ENCODE data around the gene DHX30.

DNA sequence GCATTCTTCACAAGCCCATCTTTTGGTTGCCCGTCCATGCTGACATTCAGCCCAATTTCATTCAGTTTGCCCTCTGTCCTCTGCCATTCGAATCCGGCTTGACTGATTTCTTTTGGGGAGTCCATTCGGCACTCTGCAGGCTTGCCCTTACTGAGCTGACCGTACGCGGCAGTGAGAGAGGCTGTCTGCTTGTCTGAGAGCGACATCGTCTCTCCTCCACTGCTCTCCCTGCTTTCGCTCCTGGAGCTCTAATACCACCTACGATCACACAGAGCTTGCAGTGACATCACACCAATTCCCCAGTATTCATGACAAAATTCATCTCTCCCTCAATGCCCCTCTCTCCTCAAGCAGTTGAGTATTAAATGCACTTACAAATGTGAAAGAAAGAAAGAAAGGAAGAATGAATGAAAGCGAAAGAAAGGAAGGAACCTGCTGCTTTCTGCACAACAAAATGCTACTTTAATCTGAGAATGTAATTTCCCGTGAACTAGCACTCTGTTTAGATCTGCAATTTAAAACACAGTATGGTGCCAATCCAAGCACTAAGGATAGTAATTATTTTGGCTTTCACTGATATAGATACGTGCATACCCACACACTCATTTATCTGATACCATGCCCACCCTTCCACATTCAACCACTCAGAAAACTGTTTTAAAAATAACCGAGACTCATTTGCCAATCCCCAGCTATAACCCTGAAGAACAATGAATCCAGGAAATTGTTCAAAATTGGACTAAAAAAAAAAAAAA lies 89.5 kb downstream of the DHX30 start:
- TF ChIP-seq, protein P1, sequence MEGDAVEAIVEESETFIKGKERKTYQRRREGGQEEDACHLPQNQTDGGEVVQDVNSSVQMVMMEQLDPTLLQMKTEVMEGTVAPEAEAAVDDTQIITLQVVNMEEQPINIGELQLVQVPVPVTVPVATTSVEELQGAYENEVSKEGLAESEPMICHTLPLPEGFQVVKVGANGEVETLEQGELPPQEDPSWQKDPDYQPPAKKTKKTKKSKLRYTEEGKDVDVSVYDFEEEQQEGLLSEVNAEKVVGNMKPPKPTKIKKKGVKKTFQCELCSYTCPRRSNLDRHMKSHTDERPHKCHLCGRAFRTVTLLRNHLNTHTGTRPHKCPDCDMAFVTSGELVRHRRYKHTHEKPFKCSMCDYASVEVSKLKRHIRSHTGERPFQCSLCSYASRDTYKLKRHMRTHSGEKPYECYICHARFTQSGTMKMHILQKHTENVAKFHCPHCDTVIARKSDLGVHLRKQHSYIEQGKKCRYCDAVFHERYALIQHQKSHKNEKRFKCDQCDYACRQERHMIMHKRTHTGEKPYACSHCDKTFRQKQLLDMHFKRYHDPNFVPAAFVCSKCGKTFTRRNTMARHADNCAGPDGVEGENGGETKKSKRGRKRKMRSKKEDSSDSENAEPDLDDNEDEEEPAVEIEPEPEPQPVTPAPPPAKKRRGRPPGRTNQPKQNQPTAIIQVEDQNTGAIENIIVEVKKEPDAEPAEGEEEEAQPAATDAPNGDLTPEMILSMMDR (IDR thresholded peaks at IDR 0.05) = no peak
- TF ChIP-seq ZFX (IDR thresholded peaks at IDR 0.05; ENCODE audit: borderline replicate concordance) = no peak
